WTC11 (cell line): Measurements from ENCODE around the gene GADD45GIP1. TPM values are rescaled to one million over a fixed set of nuclear protein-coding genes. Genes with fewer than 3 reads are reported as not detected.

ENCODE experiments used
- ATAC-seq: fragments of 200-7000 bp; cut with Tn5 transposase; 2 replicates; pipeline ENCODE4 v1.10.0; 2021; ENCODE audit warnings: mild to moderate bottlenecking, moderate library complexity
- CTCF ChIA-PET: fragments of 300-600 bp; sonication (Branson Sonifier 250); formaldehyde crosslinking; loops from one replicate; lab custom pipeline; 2021; ENCODE audit warnings: antibody characterized with exemption; lab: Charles Lee
- POLR2A ChIA-PET: fragments of 350-600 bp; sonication (Branson Sonifier 250); formaldehyde crosslinking; loops from one replicate; lab custom pipeline; 2021; ENCODE audit warnings: antibody characterized with exemption; lab: Charles Lee
- DNase-seq: peaks from one replicate; pipeline ENCODE4 v3.0.0; 2021; ENCODE audit warnings: low spot score
- H3K27ac Mint-ChIP-seq: 2 replicates; pipeline ENCODE4 v1.8.0; 2021; ENCODE audit warnings: mixed read lengths
- H3K27me3 Mint-ChIP-seq: 2 replicates; pipeline ENCODE4 v1.8.0; 2021; ENCODE audit warnings: low read depth, mild to moderate bottlenecking, moderate library complexity, mixed read lengths
- H3K36me3 Mint-ChIP-seq: 2 replicates; pipeline ENCODE4 v1.8.0; 2021; ENCODE audit warnings: mixed read lengths
- H3K4me1 Mint-ChIP-seq: 2 replicates; pipeline ENCODE4 v1.8.0; 2022; ENCODE audit warnings: mixed read lengths
- H3K4me3 Mint-ChIP-seq: 2 replicates; pipeline ENCODE4 v1.8.0; 2021; ENCODE audit warnings: mild to moderate bottlenecking, moderate library complexity, mixed read lengths
- H3K9me3 Mint-ChIP-seq: 2 replicates; pipeline ENCODE4 v1.8.0; 2021; ENCODE audit warnings: mixed read lengths
- ATF1 ChIP-seq: sonication (generic); formaldehyde crosslinking; IDR thresholded peaks from 2 replicates; pipeline ENCODE4 v1.8.1; 2023; ENCODE audit warnings: mild to moderate bottlenecking, moderate library complexity, missing genetic modification reagents
- ATF2 ChIP-seq: sonication (generic); formaldehyde crosslinking; IDR thresholded peaks from 2 replicates; pipeline ENCODE4 v1.8.1; 2022; ENCODE audit warnings: low read depth, missing genetic modification reagents, borderline replicate concordance
- CBFB ChIP-seq: sonication (generic); formaldehyde crosslinking; IDR thresholded peaks from 2 replicates; pipeline ENCODE4 v1.8.1; 2022; ENCODE audit warnings: mild to moderate bottlenecking, low read depth, missing genetic modification reagents
- E2F5 ChIP-seq: sonication (generic); formaldehyde crosslinking; IDR thresholded peaks from 2 replicates; pipeline ENCODE4 v1.8.1; 2022; ENCODE audit warnings: mild to moderate bottlenecking, moderate library complexity, missing genetic modification reagents
- ESRRA ChIP-seq: sonication (generic); formaldehyde crosslinking; IDR thresholded peaks from 2 replicates; pipeline ENCODE4 v1.8.1; 2022; ENCODE audit warnings: mild to moderate bottlenecking, missing genetic modification reagents, borderline replicate concordance
- JUN ChIP-seq: sonication (generic); formaldehyde crosslinking; IDR thresholded peaks from 2 replicates; pipeline ENCODE4 v1.8.0; 2023; ENCODE audit warnings: mild to moderate bottlenecking, missing genetic modification reagents
- NFE2L1 ChIP-seq: sonication (generic); formaldehyde crosslinking; IDR thresholded peaks from 2 replicates; pipeline ENCODE4 v1.8.1; 2023; ENCODE audit warnings: missing genetic modification reagents
- PRDM15 ChIP-seq: sonication (generic); formaldehyde crosslinking; IDR thresholded peaks from 2 replicates; pipeline ENCODE4 v1.8.0; 2022; ENCODE audit warnings: missing genetic modification reagents
- SP1 ChIP-seq: sonication (generic); formaldehyde crosslinking; conservative IDR thresholded peaks from 2 replicates; pipeline ENCODE4 v1.8.1; 2022; ENCODE audit warnings: missing genetic modification reagents
- STAT6 ChIP-seq: sonication (generic); formaldehyde crosslinking; conservative IDR thresholded peaks from 2 replicates; pipeline ENCODE4 v1.8.1; 2023; ENCODE audit warnings: mild to moderate bottlenecking, low read depth, missing genetic modification reagents, moderate library complexity
- TCF7 ChIP-seq: sonication (generic); formaldehyde crosslinking; IDR thresholded peaks from 2 replicates; pipeline ENCODE4 v1.8.0; 2022; ENCODE audit warnings: mild to moderate bottlenecking, low read depth, missing genetic modification reagents, moderate library complexity
- USF1 ChIP-seq: sonication (generic); formaldehyde crosslinking; IDR thresholded peaks from 2 replicates; pipeline ENCODE4 v1.8.0; 2022; ENCODE audit warnings: mild to moderate bottlenecking, missing genetic modification reagents
- USF2 ChIP-seq: sonication (generic); formaldehyde crosslinking; IDR thresholded peaks from 2 replicates; pipeline ENCODE4 v1.8.1; 2023; ENCODE audit warnings: mild to moderate bottlenecking, missing genetic modification reagents, moderate library complexity
- ZNF138 ChIP-seq: sonication (generic); formaldehyde crosslinking; conservative IDR thresholded peaks from 2 replicates; pipeline ENCODE4 v1.8.1; 2022; ENCODE audit warnings: mild to moderate bottlenecking, moderate library complexity, missing genetic modification reagents
- ZNF263 ChIP-seq: sonication (generic); formaldehyde crosslinking; IDR thresholded peaks from 2 replicates; pipeline ENCODE4 v1.8.1; 2022; ENCODE audit warnings: low read depth, mild to moderate bottlenecking, moderate library complexity, missing genetic modification reagents
- total RNA-seq: library from RNA; stranded (reverse); gene quantifications from 3 replicates; pipeline ENCODE4 v1.2.3, GENCODE V29; 2021

The GADD45GIP1 gene
- total RNA-seq, 1 experiment from 2014 or later: 54.4 TPM

GRCh38 chr19:12937093-12937926 lies 19.7 kb downstream of the GADD45GIP1 start:
- peaks cover 42% of the 10 kb centered on the region for H3K4me1 Mint-ChIP-seq
- CTCF ChIA-PET: interaction anchor here (0.6 to 1.7 kb wide), 15 partner anchors 9 to 1462 kb away, joined by 3 to 22 read pairs (median 4); partner anchors contain the start of gene RAD23A

More at GRCh38 chr19:12937093-12937926, 19.7 kb downstream of the GADD45GIP1 start:
- peaks cover 43% of the 10 kb centered on the region for H3K36me3 Mint-ChIP-seq
- no peaks in the 10 kb centered on the region for H3K9me3 Mint-ChIP-seq
- POLR2A ChIA-PET: interaction anchor here (0.6 to 2.0 kb wide), 6 partner anchors 13 to 180 kb away, joined by 3 to 13 read pairs (median 6); partner anchors contain the start of genes GCDH, MAST1 and SYCE2
- no peak for TF ChIP-seq JUN (CRISPR knock-in tag)
- TF ChIP-seq STAT6 (CRISPR knock-in tag): no peak
- peak; percentile 95 for TF ChIP-seq PRDM15 (CRISPR knock-in tag)
- peak; percentile 92 for TF ChIP-seq USF2
- no peak for TF ChIP-seq ATF1 (CRISPR knock-in tag)
- TF ChIP-seq ATF2: no peak
- TF ChIP-seq USF1 (CRISPR knock-in tag): peak; percentile 91
- TF ChIP-seq TCF7 (CRISPR knock-in tag): no peak
- TF ChIP-seq SP1: peak; percentile 28; the same call in 1 of the 2 replicates
- no peak for TF ChIP-seq CBFB (CRISPR knock-in tag)
- TF ChIP-seq E2F5 (CRISPR knock-in tag): no peak
- TF ChIP-seq ZNF138 (CRISPR knock-in tag): no peak
- TF ChIP-seq ESRRA (CRISPR knock-in tag): no peak
- TF ChIP-seq ZNF263 (CRISPR knock-in tag): no peak
- no peak for TF ChIP-seq NFE2L1 (CRISPR knock-in tag)
- H3K27ac Mint-ChIP-seq: peak overlapping the region; percentile 91
- H3K4me3 Mint-ChIP-seq: peak overlapping the region; percentile 99
- ATAC-seq (peak; percentile 11), DNase-seq (peak; percentile 58)
- H3K27me3 Mint-ChIP-seq: no peaks in the 10 kb centered on the region
